T-cell (primary cell): ENCODE results near the gene STAMBPL1. TPM values are rescaled to one million over a fixed set of nuclear protein-coding genes. Genes with fewer than 3 reads are reported as not detected.

Source experiments
- ATAC-seq, 4 experiments: fragments of 200-7000 bp in 3 of 4; fragments of 150-1000 bp in 1 of 4; cut with Tn5 transposase; replicated peaks in 1 of 4; 1 replicate in 3 of 4; 2 replicates in 1 of 4; pipeline ENCODE4 v1.10.0; 2021; ENCODE audit warnings: moderate library complexity in 3 of 4, mild to moderate bottlenecking in 2 of 4, moderate number of reproducible peaks in 1 of 4
- CTCF ChIA-PET, 2 donors: fragments of 300-600 bp; sonication (Branson Sonifier 250); formaldehyde crosslinking; loops; one replicate each; lab custom pipeline; 2022; ENCODE audit warnings: antibody characterized with exemption in 2 of 2; lab: Charles Lee
- POLR2A ChIA-PET, 2 donors: fragments of 300-600 bp; sonication (Branson Sonifier 250); formaldehyde crosslinking; loops; one replicate each; lab custom pipeline; 2022; ENCODE audit warnings: antibody characterized with exemption in 2 of 2; lab: Charles Lee
- DNase-seq, 35 experiments: peaks; one replicate each; pipeline versions ENCODE4 v3.0.0 to v3.0.0-alpha.2; 2013 to 2023
- H3K27ac ChIP-seq: one replicate; pipeline ENCODE4 v1.5.1; 2013; ENCODE audit warnings: low read length
- H3K27me3 ChIP-seq, 2 experiments: replicated peaks in 1 of 2; 1 replicate in 1 of 2; 2 replicates in 1 of 2; pipeline versions ENCODE4 v1.6.1 to v1.7.0; 2013; ENCODE audit warnings: low read length in 1 of 2, mixed read lengths in 1 of 2; ENCODE audit not compliant: control insufficient read depth in 2 of 2, insufficient read depth in 2 of 2; ENCODE audit errors: extremely low read depth in 1 of 2
- H3K36me3 ChIP-seq, 2 donors: 1 replicate in 1 of 2; 2 replicates in 1 of 2; pipeline versions ENCODE4 v1.6.1 to v1.7.0; 2013; ENCODE audit warnings: low read length in 1 of 2; ENCODE audit not compliant: control insufficient read depth in 2 of 2, insufficient read depth in 1 of 2; ENCODE audit errors: extremely low read depth in 1 of 2
- H3K4me1 ChIP-seq, 2 experiments: 1 replicate in 1 of 2; 2 replicates in 1 of 2; pipeline versions ENCODE4 v1.6.1 to v1.7.0; 2013; ENCODE audit warnings: low read length in 2 of 2, mixed read lengths in 1 of 2; ENCODE audit not compliant: insufficient read depth in 2 of 2, control insufficient read depth in 1 of 2; ENCODE audit errors: extremely low read depth in 1 of 2
- H3K4me3 ChIP-seq, 2 donors: 1 replicate in 1 of 2; 2 replicates in 1 of 2; pipeline versions ENCODE4 v1.5.1 to v1.7.0; 2013; ENCODE audit warnings: mild to moderate bottlenecking in 2 of 2, low read length in 1 of 2, moderate library complexity in 1 of 2; ENCODE audit not compliant: control insufficient read depth in 1 of 2; ENCODE audit errors: extremely low read depth in 1 of 2
- H3K9me3 ChIP-seq: 2 replicates; pipeline ENCODE4 v1.7.0; 2013
- H3K27ac Mint-ChIP-seq, 2 donors: one replicate each; pipeline ENCODE4 v1.8.0; 2020 to 2021; ENCODE audit warnings: mild to moderate bottlenecking in 2 of 2, mixed read lengths in 2 of 2
- H3K27me3 Mint-ChIP-seq, 2 donors: one replicate each; pipeline ENCODE4 v1.8.0; 2021 to 2022; ENCODE audit warnings: mixed read lengths in 2 of 2
- H3K36me3 Mint-ChIP-seq: one replicate; pipeline ENCODE4 v1.8.0; 2021; ENCODE audit warnings: mixed read lengths
- H3K4me1 Mint-ChIP-seq, 3 donors: one replicate each; pipeline ENCODE4 v1.8.0; 2020 to 2022; ENCODE audit warnings: mixed read lengths in 3 of 3, mild to moderate bottlenecking in 1 of 3
- H3K4me3 Mint-ChIP-seq, 3 donors: one replicate each; pipeline ENCODE4 v1.8.0; 2020 to 2022; ENCODE audit warnings: mild to moderate bottlenecking in 3 of 3, mixed read lengths in 3 of 3, moderate library complexity in 3 of 3
- H3K9me3 Mint-ChIP-seq, 3 donors: one replicate each; pipeline ENCODE4 v1.8.0; 2020 to 2022; ENCODE audit warnings: mixed read lengths in 3 of 3
- WGBS: methylation state at CpG from one replicate; pipeline ENCODE4 v1.1.5; 2013; ENCODE audit warnings: missing lambda C conversion rate; ENCODE audit not compliant: insufficient coverage; 5-methylcytosine and 5-hydroxymethylcytosine counted together
- total RNA-seq, 35 experiments: library from RNA in 6 of 35; stranded (reverse) in 6 of 35; fragments of 120-200 nt in 1 of 35; gene quantifications; one replicate each; pipeline versions ENCODE4 v1.2.1 to v1.2.4 and lab custom pipeline; 2013 to 2026

Gene STAMBPL1
- total RNA-seq, 5 donors from 2014 or later (not counting 1 experiment from before 2014, with no cell fraction given) = 27.5 to 37.8 (median 34.5) TPM

DNA sequence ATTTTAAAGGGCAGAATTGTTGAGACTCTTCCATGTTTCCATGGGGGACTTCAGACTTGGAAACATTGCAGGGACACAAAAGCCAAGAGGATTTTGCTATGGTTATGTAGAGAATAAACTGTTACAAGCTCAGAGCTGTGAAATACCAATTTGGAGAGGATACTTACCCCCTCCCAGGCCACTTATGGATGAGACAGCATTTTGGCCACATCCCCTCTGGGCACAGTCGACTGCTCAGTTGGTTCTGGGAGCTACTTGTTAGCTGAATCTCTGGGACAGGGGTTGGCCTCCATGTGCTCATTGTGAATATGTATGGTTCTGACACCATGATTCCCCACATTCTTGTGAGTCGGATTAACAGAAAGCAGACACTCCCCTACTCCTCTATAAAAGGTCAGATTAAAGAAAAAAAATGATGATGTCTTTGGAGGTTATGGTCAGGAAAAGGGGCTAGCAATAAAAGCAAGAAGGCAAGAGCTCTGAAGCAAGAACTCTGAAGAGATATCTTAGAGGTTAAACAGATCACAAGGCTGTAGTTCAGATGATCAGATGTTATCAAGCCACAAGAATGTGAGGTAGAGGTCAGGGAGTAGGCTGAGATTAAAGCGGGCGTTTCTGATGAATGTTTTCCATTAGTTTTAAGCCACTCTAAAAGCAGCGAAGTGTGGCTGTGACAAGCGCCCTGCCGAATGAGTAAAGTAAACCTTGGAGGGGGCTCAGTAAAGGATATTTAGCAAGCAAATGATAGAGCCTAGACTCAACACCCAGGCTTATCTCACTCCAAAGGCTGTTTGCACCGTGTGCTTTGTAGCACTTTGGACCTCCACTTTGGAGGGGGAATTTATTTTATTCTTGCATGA is 17.2 kb downstream of the STAMBPL1 start:
- ChIA-PET CTCF (no interaction called here), POLR2A (interaction anchor here in 1 of 2 donors (0.8 kb wide), 1 partner anchor 302 kb away, joined by 3 read pairs; no protein-coding TSS in a partner anchor)
- ATAC-seq = peak; percentile 42 to 64 (median 48)
- Mint-ChIP-seq H3K27ac (peak overlapping the region; percentile 13 to 17), H3K4me1 (peaks cover 54 to 78% (median 73%) of the 10 kb centered on the region in 3 donors), H3K9me3 (no peaks in the 10 kb centered on the region), H3K27me3 (no peaks in the 10 kb centered on the region), H3K4me3 (peak overlapping the region in 1 of 3 donors; percentile 12), H3K36me3 (peaks cover 17% of the 10 kb centered on the region)
- no peaks in the 10 kb centered on the region for H3K9me3 ChIP-seq
- peaks cover 5 to 11% of the 10 kb centered on the region in 2 experiments for H3K4me1 ChIP-seq
- H3K4me3 ChIP-seq = no peak overlapping the region
- H3K36me3 ChIP-seq = peaks cover 1 to 9% of the 10 kb centered on the region in 2 donors
- no peak for DNase-seq
- no peaks in the 10 kb centered on the region for H3K27me3 ChIP-seq
- no CpG with 5 or more reads among the region's 8 CpGs for WGBS
- H3K27ac ChIP-seq = no peak overlapping the region

DNA sequence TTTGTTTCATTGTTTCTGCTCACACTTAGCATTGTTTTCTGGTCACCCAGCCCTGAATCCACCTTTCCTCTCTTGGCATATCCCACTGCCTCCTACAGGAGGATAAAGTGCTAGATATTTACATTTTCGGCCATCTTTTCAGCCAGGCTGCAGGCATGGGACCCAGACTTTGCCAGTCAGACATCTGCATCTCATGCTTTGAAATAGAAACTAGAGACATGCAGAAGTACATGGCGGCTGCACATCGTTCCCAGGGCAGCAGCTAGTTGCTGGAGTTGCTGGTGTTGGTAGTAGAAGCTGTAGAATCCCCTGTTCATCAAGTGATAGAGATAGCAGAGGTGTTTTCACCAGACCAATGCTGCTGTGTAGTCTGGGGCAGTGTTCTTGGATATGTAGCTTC is 18.7 kb downstream of the STAMBPL1 start:
- Histone ChIP-seq H3K36me3 (peaks cover 7 to 24% of the 10 kb centered on the region in 2 donors), H3K27ac (no peak overlapping the region), H3K4me3 (no peak overlapping the region), H3K27me3 (no peaks in the 10 kb centered on the region), H3K4me1 (peaks cover 5 to 10% of the 10 kb centered on the region in 2 experiments), H3K9me3 (no peaks in the 10 kb centered on the region)
- H3K9me3 Mint-ChIP-seq = no peaks in the 10 kb centered on the region
- no peak overlapping the region for H3K27ac Mint-ChIP-seq
- 93% methylated on average over 3 of the region's 3 CpGs for WGBS
- CTCF ChIA-PET = no interaction called here
- POLR2A ChIA-PET = no interaction called here
- no peaks in the 10 kb centered on the region for H3K27me3 Mint-ChIP-seq
- H3K4me3 Mint-ChIP-seq = no peak overlapping the region
- H3K36me3 Mint-ChIP-seq = peaks cover 25% of the 10 kb centered on the region
- ATAC-seq = no peak
- DNase-seq = no peak
- H3K4me1 Mint-ChIP-seq = peaks cover 43 to 72% (median 67%) of the 10 kb centered on the region in 3 donors

GRCh38 chr10:88899886-88900285 is 19.8 kb downstream of the STAMBPL1 start:
- peak overlapping the region; percentile 1 to 28 for H3K27ac Mint-ChIP-seq

GRCh38 chr10:88901206-88901983 is 21.4 kb downstream of the STAMBPL1 start:
- Mint-ChIP-seq H3K27ac (peak overlapping the region; percentile 46 to 61), H3K4me1 (peaks cover 39 to 51% (median 46%) of the 10 kb centered on the region in 3 donors), H3K36me3 (peaks cover 42% of the 10 kb centered on the region), H3K4me3 (peak overlapping the region in 1 of 3 donors; percentile 20), H3K9me3 (no peaks in the 10 kb centered on the region), H3K27me3 (no peaks in the 10 kb centered on the region)
- Histone ChIP-seq H3K4me3 (no peak overlapping the region), H3K9me3 (no peaks in the 10 kb centered on the region), H3K4me1 (peaks cover 5 to 9% of the 10 kb centered on the region in 2 experiments), H3K36me3 (peaks cover 7 to 49% of the 10 kb centered on the region in 2 donors), H3K27ac (no peak overlapping the region), H3K27me3 (no peaks in the 10 kb centered on the region)
- ChIA-PET CTCF (interaction anchor here (0.6 to 1.6 kb wide), 6 partner anchors 28 to 1030 kb away, joined by 3 to 6 read pairs (median 3); no protein-coding TSS in a partner anchor), POLR2A (no interaction called here)
- WGBS = no CpG with 5 or more reads among the region's 1 CpG
- DNase-seq (no peak), ATAC-seq (peak in 2 of 4 experiments; percentile 19 to 23)

More at GRCh38 chr10:88899886-88900285, 19.8 kb downstream of the STAMBPL1 start:
- ChIA-PET POLR2A (interaction anchor here in 1 of 2 donors (0.6 to 1.0 kb wide), 2 partner anchors 8 to 21 kb away, joined by 3 to 4 read pairs; no protein-coding TSS in a partner anchor), CTCF (interaction anchor here (0.9 to 1.7 kb wide), 5 partner anchors 12 to 64 kb away, joined by 3 to 4 read pairs (median 3); no protein-coding TSS in a partner anchor)
- Histone ChIP-seq H3K4me1 (peaks cover 5 to 10% of the 10 kb centered on the region in 2 experiments), H3K4me3 (no peak overlapping the region), H3K27me3 (no peaks in the 10 kb centered on the region), H3K36me3 (peaks cover 7 to 35% of the 10 kb centered on the region in 2 donors), H3K27ac (no peak overlapping the region), H3K9me3 (no peaks in the 10 kb centered on the region)
- H3K4me1 Mint-ChIP-seq = peaks cover 40 to 64% (median 59%) of the 10 kb centered on the region in 3 donors
- no peak for DNase-seq
- H3K36me3 Mint-ChIP-seq = peaks cover 31% of the 10 kb centered on the region
- no peaks in the 10 kb centered on the region for H3K27me3 Mint-ChIP-seq
- H3K4me3 Mint-ChIP-seq = no peak overlapping the region
- ATAC-seq = no peak
- H3K9me3 Mint-ChIP-seq = no peaks in the 10 kb centered on the region
- WGBS = no CpG with 5 or more reads among the region's 2 CpGs

- CTCF ChIA-PET = interaction anchor here (0.6 to 1.6 kb wide), 6 partner anchors 27 to 1031 kb away, joined by 3 to 6 read pairs (median 3); no protein-coding TSS in a partner anchor
- no peaks in the 10 kb centered on the region for H3K9me3 Mint-ChIP-seq
Measured at GRCh38 chr10:88901984-88902789, 22.1 kb downstream of the STAMBPL1 start.

More at GRCh38 chr10:88901984-88902789, 22.1 kb downstream of the STAMBPL1 start:
- no peak overlapping the region for H3K27ac ChIP-seq
- ATAC-seq (no peak), DNase-seq (no peak)
- no peaks in the 10 kb centered on the region for H3K9me3 ChIP-seq
- H3K27me3 ChIP-seq = no peaks in the 10 kb centered on the region
- peaks cover 43% of the 10 kb centered on the region for H3K36me3 Mint-ChIP-seq
- H3K4me1 ChIP-seq = peaks cover 3 to 5% of the 10 kb centered on the region in 2 experiments
- H3K27me3 Mint-ChIP-seq = no peaks in the 10 kb centered on the region
- no peak overlapping the region for H3K4me3 ChIP-seq
- peak overlapping the region; percentile 4 to 61 for H3K27ac Mint-ChIP-seq
- peaks cover 31 to 43% (median 38%) of the 10 kb centered on the region in 3 donors for H3K4me1 Mint-ChIP-seq
- H3K4me3 Mint-ChIP-seq = no peak overlapping the region
- POLR2A ChIA-PET = no interaction called here
- 100% methylated on average over 2 of the region's 11 CpGs for WGBS
- peaks cover 7 to 55% of the 10 kb centered on the region in 2 donors for H3K36me3 ChIP-seq
